Suppressor macrophage (primary cell): ENCODE measurements around the gene SLC30A10.
"Not testable (repeated sequence)": the region's sequence is repeated elsewhere in the genome, so short reads cannot be mapped to it uniquely, and the experiment has no call there.

ENCODE experiments used
- DNase-seq, 4 experiments: peaks; one replicate each; pipeline ENCODE4 v3.0.0-alpha.2; 2020 to 2022

Gene SLC30A10

DNA sequence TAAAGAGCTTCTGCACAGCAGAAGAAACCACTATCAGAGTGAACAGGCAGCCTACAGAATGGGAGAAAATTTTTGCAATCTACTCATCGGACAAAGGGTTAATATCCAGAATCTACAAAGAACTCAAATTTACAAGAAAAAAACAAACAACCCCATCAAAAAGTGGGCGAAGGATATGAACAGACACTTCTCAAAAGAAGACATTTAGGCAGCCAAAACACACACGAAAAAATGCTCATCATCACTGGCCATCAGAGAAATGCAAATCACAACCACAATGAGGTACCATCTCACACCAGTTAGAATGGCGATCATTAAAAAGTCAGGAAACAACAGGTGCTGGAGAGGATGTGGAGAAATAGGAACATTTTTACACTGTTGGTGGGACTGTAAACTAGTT, 36.5 kb downstream of the SLC30A10 start:
- DNase-seq, result not testable (repeated sequence)

GRCh38 chr1:219888667-219889066, 39.7 kb downstream of the SLC30A10 start:
- not testable (repeated sequence) for DNase-seq

GRCh38 chr1:219885680-219886079, 42.7 kb downstream of the SLC30A10 start:
- no peak for DNase-seq

DNA sequence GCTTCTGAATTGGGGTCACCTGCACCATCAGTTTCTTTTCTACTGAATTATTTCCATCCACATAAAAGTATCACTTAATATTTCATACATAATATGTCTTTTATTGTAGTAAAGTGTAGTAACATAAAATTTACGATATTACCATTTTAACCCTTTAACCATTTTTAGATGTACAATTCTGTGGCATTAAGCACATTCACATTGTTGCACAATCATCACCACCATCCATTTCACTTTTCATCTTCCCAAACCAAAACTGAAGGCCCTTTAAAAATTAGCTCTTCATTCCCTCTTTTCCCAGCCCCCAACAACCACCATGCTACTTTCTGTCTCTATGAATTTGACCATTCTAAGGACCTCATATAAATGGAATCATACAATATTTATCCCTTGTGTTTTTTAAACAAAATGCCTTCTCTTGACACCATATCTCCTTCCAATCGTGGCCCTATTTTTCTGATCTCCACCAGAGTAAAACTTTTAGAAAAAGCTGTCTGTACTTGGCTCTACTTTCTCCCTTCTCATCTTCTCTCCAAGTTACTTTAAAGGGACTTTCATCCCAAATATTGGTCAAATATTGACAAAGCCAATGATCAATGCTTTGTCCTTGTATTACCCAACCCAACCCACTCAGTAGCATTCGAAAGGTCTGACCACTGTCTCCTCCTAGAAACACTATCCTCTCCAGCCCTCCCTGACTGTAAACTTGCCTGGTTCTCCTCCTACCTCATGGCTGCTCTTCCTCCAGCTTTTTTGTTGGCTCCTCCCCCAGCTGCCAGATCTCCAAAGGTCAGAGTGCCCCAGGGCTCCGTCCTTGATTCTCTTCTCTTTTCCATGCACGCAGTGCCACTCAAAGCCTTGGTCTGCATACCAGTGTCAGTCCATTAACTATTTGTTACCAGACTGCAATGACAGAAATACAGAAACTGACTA, 44.7 kb downstream of the SLC30A10 start:
- no peak for DNase-seq

- DNase-seq, result no peak
Observed at GRCh38 chr1:219882755-219883154, 45.6 kb downstream of the SLC30A10 start.

DNA sequence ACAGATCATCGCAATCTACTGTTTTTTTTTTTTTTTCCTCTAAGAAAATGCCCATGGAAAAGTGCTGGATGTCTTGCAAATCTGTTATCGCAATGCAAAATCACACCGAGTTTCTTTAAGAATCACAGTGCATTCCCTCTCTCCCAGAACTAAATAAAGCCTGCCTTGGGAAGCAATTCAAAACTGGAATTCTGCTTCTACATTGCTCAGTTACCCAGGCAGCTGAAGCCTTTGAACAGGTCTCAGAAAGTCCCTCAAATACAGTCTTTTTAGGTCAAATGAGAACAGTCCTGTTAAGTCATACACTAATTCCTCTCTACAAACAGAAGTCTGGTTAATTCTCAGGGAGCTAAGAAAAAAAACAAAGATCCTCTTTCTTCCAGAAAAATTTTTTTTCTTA, 46.3 kb downstream of the SLC30A10 start:
- DNase-seq, result no peak

- DNase-seq, result no peak
Observed at GRCh38 chr1:219880765-219881457, 47.4 kb downstream of the SLC30A10 start.

- DNase-seq, result no peak
Observed at GRCh38 chr1:219876798-219877209, 51.6 kb downstream of the SLC30A10 start.

GRCh38 chr1:219875860-219876259, 52.5 kb downstream of the SLC30A10 start:
- no peak for DNase-seq

DNA sequence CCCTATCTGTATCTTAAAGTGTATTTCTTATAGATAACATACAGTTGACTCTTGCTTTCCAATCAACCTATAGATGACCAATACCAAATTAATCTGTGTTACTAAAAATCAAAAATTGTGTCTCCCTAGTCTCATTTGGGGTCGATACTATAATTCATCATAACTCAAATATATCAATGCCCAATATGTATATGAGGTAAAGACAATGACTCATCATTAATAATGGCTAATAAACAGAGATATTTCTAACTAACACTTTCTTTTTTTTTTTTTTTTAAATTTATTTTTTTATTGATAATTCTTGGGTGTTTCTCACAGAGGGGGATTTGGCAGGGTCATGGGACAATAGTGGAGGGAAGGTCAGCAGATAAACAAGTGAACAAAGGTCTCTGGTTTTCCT, 55.8 kb downstream of the SLC30A10 start:
- not testable (repeated sequence) for DNase-seq

GRCh38 chr1:219871427-219872057, 56.8 kb downstream of the SLC30A10 start:
- no peak for DNase-seq

GRCh38 chr1:219868615-219869014, 59.7 kb downstream of the SLC30A10 start:
- not testable (repeated sequence) for DNase-seq
